Body of pancreas (tissue), 4 donors: ENCODE results near the gene SLC22A23. TPM values are rescaled to one million over a fixed set of nuclear protein-coding genes. Genes with fewer than 3 reads are reported as not detected.

Experiments
- ATAC-seq: fragments of 150-250 bp; one replicate; pipeline ENCODE4 v1.9.1; 2016
- DNase-seq, 4 donors: peaks; one replicate each; pipeline ENCODE4 v3.0.0-alpha.2; 2019
- H3K27ac ChIP-seq, 4 donors: fragments of 200-600 bp; sonication (generic); 1 replicate in 3 of 4; 2 replicates in 1 of 4; pipeline versions ENCODE4 v1.5.1 to v1.6.1; 2016 to 2019; ENCODE audit warnings: mild to moderate bottlenecking in 1 of 4, mixed read lengths in 1 of 4, moderate library complexity in 1 of 4
- H3K27me3 ChIP-seq, 2 donors: fragments of 200-600 bp; sonication (generic); one replicate each; pipeline ENCODE4 v1.6.0; 2016; ENCODE audit warnings: mild to moderate bottlenecking in 1 of 2
- H3K36me3 ChIP-seq, 2 donors: fragments of 200-600 bp; sonication (generic); replicated peaks in 1 of 2; 2 replicates each; pipeline ENCODE4 v1.5.1; 2016; ENCODE audit warnings: low read depth in 2 of 2; ENCODE audit not compliant: insufficient read depth in 1 of 2
- H3K4me1 ChIP-seq: fragments of 200-600 bp; sonication (generic); one replicate; pipeline ENCODE4 v1.6.0; 2016
- H3K4me3 ChIP-seq, 2 donors: fragments of 200-600 bp; sonication (generic); 1 replicate in 1 of 2; 2 replicates in 1 of 2; pipeline ENCODE4 v1.5.1; 2016 to 2019
- H3K9me3 ChIP-seq, 3 donors: fragments of 200-600 bp; sonication (generic); 1 replicate in 2 of 3; 2 replicates in 1 of 3; pipeline ENCODE4 v1.5.1; 2016
- POLR2A ChIP-seq, 3 donors: fragments of 450-650 bp; IDR thresholded peaks; one replicate each; pipeline ENCODE4 v1.6.1; 2016; ENCODE audit warnings: antibody characterized with exemption in 3 of 3, mild to moderate bottlenecking in 2 of 3
- WGBS, 2 donors: methylation state at CpG; one replicate each; pipeline ENCODE4 v1.1.5; 2017; 5-methylcytosine and 5-hydroxymethylcytosine counted together
- intact Hi-C: fragments of 100-400 bp; cut with DNase I; formaldehyde crosslinking; loops from one replicate; pipeline ENCODE4 v1.15.1; 2023
- total RNA-seq, 2 donors: library from RNA; depleted of rRNA; stranded (reverse); fragments of >200 nt; gene quantifications; one replicate each; pipeline ENCODE4 v1.1.0, GENCODE V29; 2016
- TF ChIP-seq, protein P1 (sequence below), 7 experiments: fragments of 450-650 bp in 4 of 7; fragments of 200-600 bp in 3 of 7; sonication (generic) in 3 of 7; IDR thresholded peaks; one replicate each; pipeline ENCODE4 v1.5.1; 2016 to 2019; ENCODE audit warnings: antibody characterized with exemption in 7 of 7

The SLC22A23 gene
- total RNA-seq, 2 donors from 2014 or later = 20.4 to 32.2 TPM

DNA sequence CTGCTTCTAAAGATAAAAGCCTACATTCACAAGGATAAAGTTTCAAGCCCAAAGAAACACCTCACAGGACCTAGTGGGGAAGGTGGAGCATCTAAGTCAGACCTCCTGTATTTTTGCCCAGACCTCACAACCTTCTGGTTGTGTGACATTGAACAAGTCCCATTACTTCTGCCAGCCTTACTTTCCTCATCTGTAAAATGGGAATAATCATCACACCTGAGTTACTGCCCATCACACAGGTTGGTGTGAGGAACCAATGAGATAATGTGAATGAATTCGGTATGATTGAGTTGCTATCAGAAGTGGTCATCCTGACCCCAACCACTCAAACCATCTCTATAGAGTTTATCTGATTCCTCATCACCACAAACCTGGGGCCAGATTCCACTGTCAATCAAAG is 11.1 kb upstream of the SLC22A23 start:
- intact Hi-C loops = no loop called here
- TF ChIP-seq, protein P1, sequence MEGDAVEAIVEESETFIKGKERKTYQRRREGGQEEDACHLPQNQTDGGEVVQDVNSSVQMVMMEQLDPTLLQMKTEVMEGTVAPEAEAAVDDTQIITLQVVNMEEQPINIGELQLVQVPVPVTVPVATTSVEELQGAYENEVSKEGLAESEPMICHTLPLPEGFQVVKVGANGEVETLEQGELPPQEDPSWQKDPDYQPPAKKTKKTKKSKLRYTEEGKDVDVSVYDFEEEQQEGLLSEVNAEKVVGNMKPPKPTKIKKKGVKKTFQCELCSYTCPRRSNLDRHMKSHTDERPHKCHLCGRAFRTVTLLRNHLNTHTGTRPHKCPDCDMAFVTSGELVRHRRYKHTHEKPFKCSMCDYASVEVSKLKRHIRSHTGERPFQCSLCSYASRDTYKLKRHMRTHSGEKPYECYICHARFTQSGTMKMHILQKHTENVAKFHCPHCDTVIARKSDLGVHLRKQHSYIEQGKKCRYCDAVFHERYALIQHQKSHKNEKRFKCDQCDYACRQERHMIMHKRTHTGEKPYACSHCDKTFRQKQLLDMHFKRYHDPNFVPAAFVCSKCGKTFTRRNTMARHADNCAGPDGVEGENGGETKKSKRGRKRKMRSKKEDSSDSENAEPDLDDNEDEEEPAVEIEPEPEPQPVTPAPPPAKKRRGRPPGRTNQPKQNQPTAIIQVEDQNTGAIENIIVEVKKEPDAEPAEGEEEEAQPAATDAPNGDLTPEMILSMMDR (IDR thresholded peaks at IDR 0.05) = no peak
- no peak for TF ChIP-seq POLR2A (IDR thresholded peaks at IDR 0.05)
- no peak overlapping the region for H3K4me3 ChIP-seq
- 50 to 70% methylated on average over 1 of the region's 1 CpG for WGBS, 2 donors
- no peaks in the 10 kb centered on the region for H3K36me3 ChIP-seq
- H3K4me1 ChIP-seq = peaks cover 12% of the 10 kb centered on the region
- H3K27ac ChIP-seq = no peak overlapping the region
- no peak for ATAC-seq
- no peak for DNase-seq
- no peaks in the 10 kb centered on the region for H3K27me3 ChIP-seq
- H3K9me3 ChIP-seq = no peaks in the 10 kb centered on the region

DNA sequence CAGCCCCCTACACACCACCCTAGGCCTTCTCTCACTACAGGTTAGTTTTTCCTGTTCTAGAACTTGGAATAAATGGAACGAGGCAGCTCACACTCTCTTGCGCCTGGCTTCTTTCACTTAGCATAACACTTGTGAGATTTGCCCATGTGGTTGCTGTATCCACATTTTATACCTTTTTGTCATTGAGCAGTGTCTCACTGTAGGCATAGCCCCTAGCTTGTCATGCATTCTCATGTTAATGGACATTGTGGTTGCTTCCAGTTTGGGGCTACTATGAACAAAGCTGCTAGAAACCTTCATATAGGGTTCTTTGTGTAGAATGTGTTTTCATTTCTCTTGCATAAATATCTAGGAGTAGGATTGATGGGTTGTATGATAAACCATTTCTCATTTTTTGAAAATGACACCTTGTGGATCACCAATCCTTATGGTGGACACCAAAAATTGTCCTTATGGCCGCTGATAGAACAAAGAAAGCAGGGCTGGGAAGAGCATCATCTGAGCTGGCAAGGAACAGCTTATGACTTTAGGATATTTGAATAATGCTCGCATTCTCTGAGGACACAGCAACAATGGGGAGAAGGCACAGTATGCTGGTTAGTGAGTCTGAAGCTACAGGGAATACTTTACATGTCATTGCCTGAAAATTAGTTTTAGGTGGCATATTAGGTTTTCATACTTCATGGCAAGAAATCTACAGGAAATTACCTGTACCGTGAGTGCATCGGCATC is 9.8 kb upstream of the SLC22A23 start:
- Histone ChIP-seq H3K27me3 (no peaks in the 10 kb centered on the region), H3K27ac (no peak overlapping the region), H3K36me3 (no peaks in the 10 kb centered on the region), H3K4me3 (no peak overlapping the region), H3K4me1 (peaks cover 8% of the 10 kb centered on the region), H3K9me3 (no peaks in the 10 kb centered on the region)
- ATAC-seq (no peak), DNase-seq (no peak)
- TF ChIP-seq, protein P1 (IDR thresholded peaks at IDR 0.05) = no peak
- TF ChIP-seq POLR2A (IDR thresholded peaks at IDR 0.05) = no peak
- intact Hi-C loops = no loop called here
- WGBS, 2 donors = 93 to 94% methylated on average over 6 of the region's 6 CpGs

DNA sequence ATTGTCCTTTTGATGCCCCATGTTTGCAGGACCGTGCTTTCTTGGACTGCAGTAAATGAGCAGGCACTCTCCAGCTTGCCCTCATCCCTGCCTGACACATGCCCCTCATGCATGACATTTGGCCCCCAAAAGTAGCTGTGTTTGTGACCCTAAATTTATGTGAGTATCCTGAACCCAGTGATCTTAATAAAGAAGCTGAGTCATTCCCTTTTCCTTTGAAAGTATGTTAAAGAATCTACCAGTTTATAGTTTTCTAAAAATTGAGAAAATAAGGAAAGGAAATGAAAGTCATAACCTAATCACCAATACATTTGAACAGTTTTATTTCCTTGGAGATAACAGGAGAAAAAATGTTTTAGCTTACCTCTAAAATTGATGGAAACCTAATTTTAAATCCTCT is 3.4 kb upstream of the SLC22A23 start:
- no peak for DNase-seq
- ATAC-seq = no peak
- Histone ChIP-seq H3K4me3 (no peak overlapping the region), H3K4me1 (peaks cover 4% of the 10 kb centered on the region), H3K27me3 (no peaks in the 10 kb centered on the region), H3K36me3 (no peaks in the 10 kb centered on the region), H3K9me3 (no peaks in the 10 kb centered on the region), H3K27ac (no peak overlapping the region)
- intact Hi-C loops = no loop called here
- 69 to 94% methylated on average over 1 of the region's 1 CpG for WGBS, 2 donors
- TF ChIP-seq, protein P1 (IDR thresholded peaks at IDR 0.05) = no peak
- TF ChIP-seq POLR2A (IDR thresholded peaks at IDR 0.05) = no peak

DNA sequence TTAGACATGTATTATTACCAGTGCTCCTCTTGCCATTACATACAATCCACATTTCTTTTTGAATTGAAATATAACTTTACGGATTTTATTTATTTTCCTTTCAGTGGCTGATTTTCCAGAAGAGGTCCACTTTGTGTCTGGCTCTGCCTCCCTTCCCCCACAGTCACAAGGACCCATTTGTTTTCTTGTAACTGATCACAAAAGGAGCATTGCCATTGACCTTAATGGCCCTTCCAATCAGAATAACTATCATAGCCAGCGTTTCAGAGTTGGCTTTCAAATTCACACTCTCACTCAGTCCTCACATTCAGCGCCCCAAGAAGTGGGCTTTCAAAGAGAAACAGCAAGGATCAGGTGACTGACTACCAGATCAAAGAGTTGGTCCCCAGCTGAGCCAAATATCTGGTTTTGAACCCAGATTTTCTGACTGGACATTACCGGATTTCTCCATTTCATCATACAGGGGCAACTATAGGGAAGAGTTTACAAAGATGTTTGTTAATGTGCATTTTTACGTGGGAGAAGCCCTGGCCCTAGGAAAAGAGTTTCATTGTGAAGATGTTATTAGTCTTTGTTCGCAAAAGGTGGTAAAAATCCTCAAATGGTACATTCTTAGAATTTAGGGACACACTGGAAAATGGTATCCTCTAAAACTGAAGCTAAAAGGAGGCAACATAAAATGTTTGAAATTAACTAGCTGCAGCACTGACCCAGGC is 2.0 kb upstream of the SLC22A23 start:
- 63 to 66% methylated on average over 6 of the region's 6 CpGs for WGBS, 2 donors
- TF ChIP-seq, protein P1 (IDR thresholded peaks at IDR 0.05) = no peak
- TF ChIP-seq POLR2A (IDR thresholded peaks at IDR 0.05) = no peak
- H3K36me3 ChIP-seq = no peaks in the 10 kb centered on the region
- no peak overlapping the region for H3K27ac ChIP-seq
- H3K27me3 ChIP-seq = no peaks in the 10 kb centered on the region
- peaks cover 14% of the 10 kb centered on the region for H3K4me1 ChIP-seq
- no peak overlapping the region for H3K4me3 ChIP-seq
- DNase-seq (no peak), ATAC-seq (no peak)
- intact Hi-C loops = loop anchor here (10.0 kb wide), 1 partner anchor 174 kb away; no protein-coding TSS in a partner anchor
- H3K9me3 ChIP-seq = no peaks in the 10 kb centered on the region
